ENCODE measurements around the gene PRDM5. TPM values are rescaled to one million over a fixed set of nuclear protein-coding genes. Genes with fewer than 3 reads are reported as not detected.

PRDM5 gene
- total and polyA plus RNA-seq, 9 donors, result 8.1 to 53.8 (median 36.3) TPM

GRCh38 chr4:120730777-120731320, 191.7 kb downstream of the PRDM5 start:
- H3K9me3 ChIP-seq, result no peaks in the 10 kb centered on the region
- TF ChIP-seq POLR2A (IDR thresholded peaks at IDR 0.05) (no peak), CTCF (IDR thresholded peaks at IDR 0.05) (no peak), EP300 (IDR thresholded peaks at IDR 0.05) (no peak)
- H3K4me3 ChIP-seq, result no peak overlapping the region
- DNase-seq, result no peak
- no peak overlapping the region for H3K27ac ChIP-seq
- no peaks in the 10 kb centered on the region for H3K36me3 ChIP-seq
- intact Hi-C loops (cut with DNase I), result no loop called here
- no peaks in the 10 kb centered on the region for H3K27me3 ChIP-seq
- WGBS, 3 donors, result 82 to 86% (median 84%) methylated on average over 4 of the region's 4 CpGs
- H3K4me1 ChIP-seq (ENCODE audit: insufficient read depth), result peaks cover under 1% of the 10 kb centered on the region

GRCh38 chr4:120728892-120729675, 193.4 kb downstream of the PRDM5 start:
- intact Hi-C loops (cut with DNase I), result no loop called here
- DNase-seq, result no peak
- 87 to 91% (median 87%) methylated on average over 4 of the region's 4 CpGs for WGBS, 3 donors
- H3K4me3 ChIP-seq, result no peak overlapping the region
- no peak overlapping the region for H3K27ac ChIP-seq
- H3K36me3 ChIP-seq, result no peaks in the 10 kb centered on the region
- no peaks in the 10 kb centered on the region for H3K27me3 ChIP-seq
- TF ChIP-seq CTCF (IDR thresholded peaks at IDR 0.05), result no peak
- no peak for TF ChIP-seq EP300 (IDR thresholded peaks at IDR 0.05)
- TF ChIP-seq POLR2A (IDR thresholded peaks at IDR 0.05), result no peak
- no peaks in the 10 kb centered on the region for H3K9me3 ChIP-seq
- H3K4me1 ChIP-seq (ENCODE audit: insufficient read depth), result peaks cover 3% of the 10 kb centered on the region

GRCh38 chr4:120725639-120726580, 196.6 kb downstream of the PRDM5 start:
- Histone ChIP-seq H3K4me3 (no peak overlapping the region), H3K9me3 (no peaks in the 10 kb centered on the region), H3K27me3 (no peaks in the 10 kb centered on the region), H3K4me1 (ENCODE audit: insufficient read depth) (peaks cover 3% of the 10 kb centered on the region), H3K36me3 (no peaks in the 10 kb centered on the region), H3K27ac (no peak overlapping the region)
- intact Hi-C loops (cut with DNase I), result no loop called here
- WGBS, 3 donors, result 67 to 76% (median 75%) methylated on average over 6 of the region's 6 CpGs
- no peak for DNase-seq
- no peak for TF ChIP-seq POLR2A (IDR thresholded peaks at IDR 0.05)
- TF ChIP-seq CTCF (IDR thresholded peaks at IDR 0.05), result no peak
- no peak for TF ChIP-seq EP300 (IDR thresholded peaks at IDR 0.05)

- H3K27ac ChIP-seq, result no peak overlapping the region
- H3K36me3 ChIP-seq, result no peaks in the 10 kb centered on the region
- H3K9me3 ChIP-seq, result no peaks in the 10 kb centered on the region
- no peak for DNase-seq
- H3K27me3 ChIP-seq, result no peaks in the 10 kb centered on the region
- no peak overlapping the region for H3K4me3 ChIP-seq
- intact Hi-C loops (cut with DNase I), result no loop called here
- TF ChIP-seq EP300 (IDR thresholded peaks at IDR 0.05), result no peak
- no peak for TF ChIP-seq CTCF (IDR thresholded peaks at IDR 0.05)
- TF ChIP-seq POLR2A (IDR thresholded peaks at IDR 0.05), result no peak
- peaks cover 3% of the 10 kb centered on the region for H3K4me1 ChIP-seq (ENCODE audit: insufficient read depth)
- 89 to 97% (median 95%) methylated on average over 2 of the region's 2 CpGs for WGBS, 3 donors
Measured at GRCh38 chr4:120724656-120725055, 197.9 kb downstream of the PRDM5 start.
